H9 (cell line): ENCODE results near the gene FANCC. TPM values are rescaled to one million over a fixed set of nuclear protein-coding genes. Genes with fewer than 3 reads are reported as not detected.

Experiments used
- DNase-seq: peaks from one replicate; pipeline ENCODE4 v3.0.0-alpha.2; 2017
- H2AFZ ChIP-seq: one replicate; pipeline ENCODE4 v1.6.1; 2013; ENCODE audit warnings: mild to moderate bottlenecking, low read length, control low read depth, moderate library complexity
- H2AK5ac ChIP-seq: 2 replicates; pipeline ENCODE4 v1.6.1; 2013; ENCODE audit warnings: low read length, control low read depth, mixed read lengths; ENCODE audit not compliant: insufficient read length
- H2BK120ac ChIP-seq: one replicate; pipeline ENCODE4 v1.6.1; 2013; ENCODE audit warnings: low read depth, mild to moderate bottlenecking, low read length, control low read depth, inconsistent platforms; ENCODE audit not compliant: poor library complexity, severe bottlenecking
- H2BK12ac ChIP-seq: 2 replicates; pipeline ENCODE4 v1.6.1; 2013; ENCODE audit warnings: low read length, control low read depth, mixed read lengths, low read depth; ENCODE audit not compliant: insufficient read length
- H2BK15ac ChIP-seq: 2 replicates; pipeline ENCODE4 v1.6.1; 2013; ENCODE audit warnings: low read depth, low read length, control low read depth
- H2BK20ac ChIP-seq: one replicate; pipeline ENCODE4 v1.6.1; 2013; ENCODE audit warnings: low read depth, mild to moderate bottlenecking, low read length, control low read depth, inconsistent platforms; ENCODE audit not compliant: poor library complexity, severe bottlenecking
- H2BK5ac ChIP-seq: 2 replicates; pipeline ENCODE4 v1.6.1; 2013; ENCODE audit warnings: low read length, control low read depth, mixed read lengths; ENCODE audit not compliant: insufficient read length
- H3K14ac ChIP-seq: 2 replicates; pipeline ENCODE4 v1.6.1; 2013; ENCODE audit warnings: low read length, control low read depth; ENCODE audit not compliant: insufficient read depth
- H3K18ac ChIP-seq: 2 replicates; pipeline ENCODE4 v1.6.1; 2013; ENCODE audit warnings: low read depth, mild to moderate bottlenecking, mixed read lengths, low read length, control low read depth; ENCODE audit not compliant: insufficient read length
- H3K23ac ChIP-seq: 2 replicates; pipeline ENCODE4 v1.6.1; 2013; ENCODE audit warnings: low read length, control low read depth, mixed read lengths, low read depth; ENCODE audit not compliant: insufficient read length
- H3K23me2 ChIP-seq: 2 replicates; pipeline ENCODE4 v1.6.1; 2013; ENCODE audit warnings: low read depth, mild to moderate bottlenecking, mixed read lengths, low read length, control low read depth; ENCODE audit not compliant: insufficient read length, poor library complexity, severe bottlenecking
- H3K27ac ChIP-seq: 2 replicates; pipeline ENCODE4 v1.5.1; 2013; ENCODE audit warnings: low read length, control low read depth, mixed read lengths, low read depth; ENCODE audit not compliant: insufficient read length
- H3K27me3 ChIP-seq: 2 replicates; pipeline ENCODE4 v1.6.1; 2013; ENCODE audit warnings: low read length, control low read depth, inconsistent platforms; ENCODE audit not compliant: insufficient read depth
- H3K4ac ChIP-seq: 2 replicates; pipeline ENCODE4 v1.6.1; 2013; ENCODE audit warnings: low read depth, mild to moderate bottlenecking, control low read depth, inconsistent platforms, low read length, moderate library complexity
- H3K4me1 ChIP-seq: 2 replicates; pipeline ENCODE4 v1.6.1; 2013; ENCODE audit warnings: low read length, control low read depth, inconsistent platforms; ENCODE audit not compliant: insufficient read depth
- H3K4me2 ChIP-seq: 2 replicates; pipeline ENCODE4 v1.6.1; 2013; ENCODE audit warnings: low read length, control low read depth, mixed read lengths; ENCODE audit not compliant: insufficient read length, insufficient read depth
- H3K56ac ChIP-seq: 2 replicates; pipeline ENCODE4 v1.6.1; 2013; ENCODE audit warnings: low read depth, mild to moderate bottlenecking, mixed read lengths, low read length, control low read depth; ENCODE audit not compliant: insufficient read length
- H3K79me1 ChIP-seq: 2 replicates; pipeline ENCODE4 v1.6.1; 2013; ENCODE audit warnings: low read depth, mild to moderate bottlenecking, moderate library complexity, low read length, control low read depth, inconsistent platforms; ENCODE audit not compliant: insufficient read depth, poor library complexity, severe bottlenecking
- H3K79me2 ChIP-seq: 2 replicates; pipeline ENCODE4 v1.6.1; 2013; ENCODE audit warnings: low read length, control low read depth, inconsistent platforms; ENCODE audit not compliant: insufficient read depth
- H3K9ac ChIP-seq: 2 replicates; pipeline ENCODE4 v1.6.1; 2013; ENCODE audit warnings: low read length, control low read depth, mixed read lengths; ENCODE audit not compliant: insufficient read length; ENCODE audit errors: extremely low read depth
- H3K9me3 ChIP-seq: one replicate; pipeline ENCODE4 v1.6.1; 2013; ENCODE audit warnings: low read depth, low read length, inconsistent platforms; ENCODE audit not compliant: control insufficient read depth
- H3T11ph ChIP-seq: one replicate; pipeline ENCODE4 v1.6.1; 2013; ENCODE audit warnings: mild to moderate bottlenecking, low read length, control low read depth, inconsistent platforms
- H4K20me1 ChIP-seq: one replicate; pipeline ENCODE4 v1.6.1; 2013; ENCODE audit not compliant: control insufficient read depth, insufficient read length, insufficient read depth
- H4K5ac ChIP-seq: 2 replicates; pipeline ENCODE4 v1.6.1; 2013; ENCODE audit warnings: low read depth, mild to moderate bottlenecking, mixed read lengths, low read length, control low read depth; ENCODE audit not compliant: insufficient read length
- H4K8ac ChIP-seq: replicated peaks from 2 replicates; pipeline ENCODE4 v1.6.1; 2013; ENCODE audit warnings: low read length, control low read depth, mixed read lengths, low read depth; ENCODE audit not compliant: insufficient read length
- H4K91ac ChIP-seq: 2 replicates; pipeline ENCODE4 v1.6.1; 2013; ENCODE audit warnings: low read depth, mild to moderate bottlenecking, moderate library complexity, mixed read lengths, low read length, control low read depth; ENCODE audit not compliant: insufficient read length
- H3K27ac Mint-ChIP-seq, 3 experiments: 2 replicates in 2 of 3; 3 replicates in 1 of 3; pipeline ENCODE4 v1.8.0; 2020 to 2021; ENCODE audit warnings: mixed read lengths in 3 of 3, mild to moderate bottlenecking in 1 of 3, moderate library complexity in 1 of 3
- H3K27me3 Mint-ChIP-seq: 2 replicates; pipeline ENCODE4 v1.8.0; 2021; ENCODE audit warnings: low read depth, mild to moderate bottlenecking, moderate library complexity, mixed read lengths
- H3K36me3 Mint-ChIP-seq, 3 experiments: 2 replicates in 2 of 3; 3 replicates in 1 of 3; pipeline ENCODE4 v1.8.0; 2020 to 2021; ENCODE audit warnings: low read depth in 3 of 3, mixed read lengths in 3 of 3; ENCODE audit not compliant: insufficient read depth in 1 of 3
- H3K4me1 Mint-ChIP-seq, 2 experiments: 2 replicates each; pipeline ENCODE4 v1.8.0; 2020; ENCODE audit warnings: mixed read lengths in 2 of 2
- H3K4me3 Mint-ChIP-seq, 2 experiments: 2 replicates in 1 of 2; 3 replicates in 1 of 2; pipeline ENCODE4 v1.8.0; 2020 to 2021; ENCODE audit warnings: mild to moderate bottlenecking in 2 of 2, mixed read lengths in 2 of 2, moderate library complexity in 1 of 2
- H3K9me3 Mint-ChIP-seq, 2 experiments: 2 replicates in 1 of 2; 3 replicates in 1 of 2; pipeline ENCODE4 v1.8.0; 2020; ENCODE audit warnings: mild to moderate bottlenecking in 2 of 2, mixed read lengths in 2 of 2, moderate library complexity in 1 of 2
- CTCF ChIP-seq: fragments of 200-600 bp; sonication (generic); conservative IDR thresholded peaks from 3 replicates; pipeline ENCODE4 v1.8.0; 2021; ENCODE audit warnings: antibody characterized with exemption, mild to moderate bottlenecking
- WGBS: extraction: QIAGEN DNeasy Blood & Tissue Kit; methylation state at CpG from one replicate; pipeline ENCODE4 v1.1.7; 2013; ENCODE audit warnings: missing lambda C conversion rate, low lambda C conversion rate, mixed read lengths; ENCODE audit not compliant: insufficient read length; ENCODE audit errors: extremely low coverage; 5-methylcytosine and 5-hydroxymethylcytosine counted together
- total RNA-seq: library from RNA; stranded (reverse); gene quantifications from 2 replicates; pipeline ENCODE4 v1.2.1, GENCODE V29; 2021

Gene FANCC
- total RNA-seq, 1 experiment from 2014 or later = 14.6 TPM

GRCh38 chr9:95189251-95190098 lies 128.0 kb downstream of the FANCC start:
- no peak overlapping the region for H3T11ph ChIP-seq
- no peak overlapping the region for H3K18ac ChIP-seq
- Mint-ChIP-seq H3K4me3 (no peak overlapping the region), H3K36me3 (0 out of 7 replicates have a peak, but pooled peaks cover 0 to 2% (median 0%) of the 10 kb centered on the region in 3 experiments), H3K27ac (peak overlapping the region in 1 of 3 experiments; percentile 8; a peak in 1 of 7 replicates), H3K4me1 (peaks cover 9 to 11% of the 10 kb centered on the region in 2 experiments), H3K9me3 (no peaks in the 10 kb centered on the region), H3K27me3 (no peaks in the 10 kb centered on the region)
- H3K14ac ChIP-seq = no peak overlapping the region
- TF ChIP-seq CTCF = no peak
- no CpG with 5 or more reads among the region's 7 CpGs for WGBS
- H2AFZ ChIP-seq = no peak overlapping the region
- H4K8ac ChIP-seq = no peak overlapping the region
- no peak overlapping the region for H4K91ac ChIP-seq
- no peak overlapping the region for H3K56ac ChIP-seq
- H3K79me1 ChIP-seq = no peaks in the 10 kb centered on the region
- no peak overlapping the region for H3K27ac ChIP-seq
- no peak overlapping the region for H3K4me2 ChIP-seq
- no peak overlapping the region for H2BK5ac ChIP-seq
- H3K4me1 ChIP-seq = no peaks in the 10 kb centered on the region; the same call in 1 of the 2 replicates
- no peak overlapping the region for H4K5ac ChIP-seq
- H3K23ac ChIP-seq = no peak overlapping the region
- H2BK12ac ChIP-seq = no peak overlapping the region
- no peak overlapping the region for H3K4ac ChIP-seq
- H2BK15ac ChIP-seq = no peak overlapping the region
- no peak overlapping the region for H2AK5ac ChIP-seq
- H2BK20ac ChIP-seq = no peak overlapping the region
- H3K23me2 ChIP-seq = no peaks in the 10 kb centered on the region
- no peak for DNase-seq
- H3K27me3 ChIP-seq = no peaks in the 10 kb centered on the region
- H4K20me1 ChIP-seq = no peaks in the 10 kb centered on the region
- no peaks in the 10 kb centered on the region for H3K79me2 ChIP-seq
- H3K9me3 ChIP-seq = no peaks in the 10 kb centered on the region
- H2BK120ac ChIP-seq = no peak overlapping the region
- H3K9ac ChIP-seq = no peak overlapping the region
